ENCODE measurements around the gene ENPEP. TPM values are rescaled to one million over a fixed set of nuclear protein-coding genes. Genes with fewer than 3 reads are reported as not detected.

Gene ENPEP
- total and polyA plus RNA-seq, 10 of the 15 experiments (the other 5 are each of a cell fraction or from before 2014, with no cell fraction given), result 0.03 TPM; not detected in 9

DNA sequence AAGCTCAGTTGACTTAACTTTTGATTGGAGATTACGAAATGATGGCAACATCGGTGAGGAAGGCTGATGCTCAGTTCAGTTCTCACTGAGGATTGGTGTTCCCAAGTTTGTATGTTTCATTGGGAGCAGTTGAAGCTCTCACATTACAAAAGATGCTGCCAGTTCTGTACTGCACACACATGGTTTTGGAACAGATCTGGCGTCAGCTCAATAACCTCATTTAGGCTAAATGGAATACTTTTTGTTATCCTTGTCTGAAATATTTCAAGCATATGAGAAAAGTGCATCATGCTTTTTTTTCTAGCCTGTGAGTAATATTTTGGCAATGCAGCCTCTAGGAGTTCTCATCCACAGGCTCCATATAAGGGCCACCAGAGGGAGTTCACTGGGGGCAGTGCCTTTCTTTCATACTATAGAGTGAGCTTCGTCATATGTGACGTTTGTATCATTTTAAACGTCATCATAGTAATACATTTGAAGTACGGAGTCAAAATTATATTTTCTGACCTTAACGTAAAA is 4.1 kb downstream of the ENPEP start:
- RAD21 ChIA-PET (ENCODE audit: unreplicated experiment), result no interaction called here
- FAIRE-seq, result no peak
- Histone ChIP-seq H2AFZ (ENCODE audit: control insufficient read depth, low read depth, low read length) (no peak overlapping the region), H3K36me3 (ENCODE audit: control insufficient read depth in 2 of 2, insufficient read depth in 2 of 2, low read length in 1 of 2) (no peaks in the 10 kb centered on the region), H3K4me3 (no peak overlapping the region), H3K4me1 (ENCODE audit: control insufficient read depth, insufficient read depth, low read length) (peaks cover 13% of the 10 kb centered on the region), H3K27ac (ENCODE audit: control insufficient read depth, insufficient read depth) (no peak overlapping the region), H3K79me2 (ENCODE audit: control insufficient read depth, insufficient read depth, low read length) (no peaks in the 10 kb centered on the region), H3K9ac (ENCODE audit: control insufficient read depth, insufficient read depth, low read length) (no peak overlapping the region), H3K9me3 (replicated peaks; ENCODE audit: control insufficient read depth, insufficient read depth, low read length) (no peaks in the 10 kb centered on the region; the same call in 2 of the 3 replicates), H4K20me1 (ENCODE audit: control insufficient read depth, insufficient read depth) (no peaks in the 10 kb centered on the region), H3K27me3 (replicated peaks in 1 of 2; ENCODE audit: control insufficient read depth in 2 of 2, insufficient read depth in 2 of 2, low read length in 1 of 2) (no peaks in the 10 kb centered on the region; a peak in 2 of 4 replicates), H3K4me2 (ENCODE audit: control insufficient read depth, insufficient read depth) (no peak overlapping the region)
- intact Hi-C loops (cut with micrococcal nuclease; ENCODE audit: unreplicated experiment), result no loop called here
- SMC1A ChIA-PET (ENCODE audit: uncharacterized antibody, unreplicated experiment), result interaction anchor here (2.1 kb wide), 1 partner anchor 27 kb away, joined by 4 read pairs; no protein-coding TSS in a partner anchor
- no peak for DNase-seq (ENCODE audit: low read depth, low spot score)
- ATAC-seq, result no peak
- CTCF ChIA-PET, result interaction anchor here (0.6 to 1.0 kb wide), 3 partner anchors 34 to 492 kb away, joined by 3 to 4 read pairs (median 3); no protein-coding TSS in a partner anchor
- BruUV-seq (replicated peaks), result no TSS peak
- TF ChIP-seq, protein P1, sequence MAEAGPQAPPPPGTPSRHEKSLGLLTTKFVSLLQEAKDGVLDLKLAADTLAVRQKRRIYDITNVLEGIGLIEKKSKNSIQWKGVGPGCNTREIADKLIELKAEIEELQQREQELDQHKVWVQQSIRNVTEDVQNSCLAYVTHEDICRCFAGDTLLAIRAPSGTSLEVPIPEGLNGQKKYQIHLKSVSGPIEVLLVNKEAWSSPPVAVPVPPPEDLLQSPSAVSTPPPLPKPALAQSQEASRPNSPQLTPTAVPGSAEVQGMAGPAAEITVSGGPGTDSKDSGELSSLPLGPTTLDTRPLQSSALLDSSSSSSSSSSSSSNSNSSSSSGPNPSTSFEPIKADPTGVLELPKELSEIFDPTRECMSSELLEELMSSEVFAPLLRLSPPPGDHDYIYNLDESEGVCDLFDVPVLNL (IDR thresholded peaks at IDR 0.05; ENCODE audit: low read depth, low read length), result no peak
- TF ChIP-seq BRCA1 (IDR thresholded peaks at IDR 0.05; ENCODE audit: low read depth, low read length), result no peak
- no peak for TF ChIP-seq RUNX3 (IDR thresholded peaks at IDR 0.05; ENCODE audit: low read length)
- no peak for TF ChIP-seq WRNIP1 (IDR thresholded peaks at IDR 0.05; ENCODE audit: borderline replicate concordance, low read depth, low read length)
- no peak for TF ChIP-seq TBL1XR1 (IDR thresholded peaks at IDR 0.05; ENCODE audit: low read depth, low read length)
- TF ChIP-seq PBX3 (IDR thresholded peaks at IDR 0.05; ENCODE audit: insufficient replicate concordance, low read depth, low read length), result no peak
- TF ChIP-seq NFYB (IDR thresholded peaks at IDR 0.05; ENCODE audit: insufficient read depth, low read depth, low read length), result no peak
- no peak for TF ChIP-seq YBX1 (IDR thresholded peaks at IDR 0.05)
- no peak for TF ChIP-seq FOS (IDR thresholded peaks at IDR 0.05; ENCODE audit: borderline replicate concordance, extremely low read depth, insufficient read length)
- TF ChIP-seq, protein P2, sequence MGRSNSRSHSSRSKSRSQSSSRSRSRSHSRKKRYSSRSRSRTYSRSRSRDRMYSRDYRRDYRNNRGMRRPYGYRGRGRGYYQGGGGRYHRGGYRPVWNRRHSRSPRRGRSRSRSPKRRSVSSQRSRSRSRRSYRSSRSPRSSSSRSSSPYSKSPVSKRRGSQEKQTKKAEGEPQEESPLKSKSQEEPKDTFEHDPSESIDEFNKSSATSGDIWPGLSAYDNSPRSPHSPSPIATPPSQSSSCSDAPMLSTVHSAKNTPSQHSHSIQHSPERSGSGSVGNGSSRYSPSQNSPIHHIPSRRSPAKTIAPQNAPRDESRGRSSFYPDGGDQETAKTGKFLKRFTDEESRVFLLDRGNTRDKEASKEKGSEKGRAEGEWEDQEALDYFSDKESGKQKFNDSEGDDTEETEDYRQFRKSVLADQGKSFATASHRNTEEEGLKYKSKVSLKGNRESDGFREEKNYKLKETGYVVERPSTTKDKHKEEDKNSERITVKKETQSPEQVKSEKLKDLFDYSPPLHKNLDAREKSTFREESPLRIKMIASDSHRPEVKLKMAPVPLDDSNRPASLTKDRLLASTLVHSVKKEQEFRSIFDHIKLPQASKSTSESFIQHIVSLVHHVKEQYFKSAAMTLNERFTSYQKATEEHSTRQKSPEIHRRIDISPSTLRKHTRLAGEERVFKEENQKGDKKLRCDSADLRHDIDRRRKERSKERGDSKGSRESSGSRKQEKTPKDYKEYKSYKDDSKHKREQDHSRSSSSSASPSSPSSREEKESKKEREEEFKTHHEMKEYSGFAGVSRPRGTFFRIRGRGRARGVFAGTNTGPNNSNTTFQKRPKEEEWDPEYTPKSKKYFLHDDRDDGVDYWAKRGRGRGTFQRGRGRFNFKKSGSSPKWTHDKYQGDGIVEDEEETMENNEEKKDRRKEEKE (IDR thresholded peaks at IDR 0.05), result no peak
- TF ChIP-seq CBFB (IDR thresholded peaks at IDR 0.05; ENCODE audit: low read depth), result no peak
- no peak for TF ChIP-seq LARP7 (IDR thresholded peaks at IDR 0.05)
- no peak for TF ChIP-seq FOXM1 (IDR thresholded peaks at IDR 0.05; ENCODE audit: low read depth, low read length)
- no peak for TF ChIP-seq SREBF2 (IDR thresholded peaks at IDR 0.05; ENCODE audit: low read length)
- TF ChIP-seq IKZF2 (IDR thresholded peaks at IDR 0.05), result no peak
- WGBS (ENCODE audit: insufficient coverage, insufficient replicate concordance, low lambda C conversion rate, missing lambda C conversion rate), result 46% methylated on average over 8 of the region's 8 CpGs
- in situ Hi-C loops (cut with MboI), result no loop called here
- POLR2A ChIA-PET, result no interaction called here

Data from GM12878 (cell line).